K562 (cell line): ENCODE data around the gene CEP120. TPM values are rescaled to one million over a fixed set of nuclear protein-coding genes. Genes with fewer than 3 reads are reported as not detected.

Experiments
- CC2D1A ChIP-seq: fragments of 450-650 bp; IDR thresholded peaks from 2 replicates; pipeline ENCODE4 v1.6.1; 2017; ENCODE audit warnings: mild to moderate bottlenecking
- COPS2 ChIP-seq: fragments of 450-650 bp; conservative IDR thresholded peaks from 2 replicates; pipeline ENCODE4 v1.6.1; 2016; ENCODE audit warnings: mild to moderate bottlenecking, moderate library complexity
- DACH1 ChIP-seq: fragments of 450-650 bp; IDR thresholded peaks from 2 replicates; pipeline ENCODE4 v1.6.1; 2018; ENCODE audit not compliant: partially characterized antibody
- ETV6 ChIP-seq, 3 experiments: fragments of 150-350 bp in 1 of 3; sonication (generic) in 1 of 3; formaldehyde crosslinking in 1 of 3; IDR thresholded peaks; 2 replicates each; pipeline versions ENCODE4 v1.6.1 to v1.8.0; 2014 to 2022; ENCODE audit warnings: borderline replicate concordance in 2 of 3, low read depth in 2 of 3, antibody characterized with exemption in 1 of 3, low read length in 1 of 3, mild to moderate bottlenecking in 1 of 3, missing genetic modification reagents in 1 of 3
- HDAC3 ChIP-seq: fragments of 450-650 bp; IDR thresholded peaks from 2 replicates; pipeline ENCODE4 v1.6.1; 2018; ENCODE audit warnings: borderline replicate concordance, mild to moderate bottlenecking, moderate library complexity; ENCODE audit not compliant: partially characterized antibody
- KDM5B ChIP-seq: fragments of 200-600 bp; sonication (generic); IDR thresholded peaks from 2 replicates; pipeline ENCODE4 v1.6.1; 2012; ENCODE audit warnings: low read depth, mild to moderate bottlenecking, moderate library complexity, low read length, control low read depth, inconsistent platforms; ENCODE audit not compliant: insufficient replicate concordance
- MYNN ChIP-seq, 2 experiments: sonication (generic); formaldehyde crosslinking in 1 of 2; IDR thresholded peaks; 2 replicates each; pipeline versions ENCODE4 v1.5.0 to v1.6.1; 2016 to 2020; ENCODE audit warnings: antibody characterized with exemption in 1 of 2, missing genetic modification reagents in 1 of 2
- NEUROD1 ChIP-seq: fragments of 150-350 bp; IDR thresholded peaks from 2 replicates; pipeline ENCODE4 v1.6.1; 2014; ENCODE audit warnings: borderline replicate concordance, low read length, low read depth; ENCODE audit not compliant: partially characterized antibody
- NFATC3 ChIP-seq: fragments of 450-650 bp; IDR thresholded peaks from 2 replicates; pipeline ENCODE4 v1.6.1; 2017; ENCODE audit warnings: mild to moderate bottlenecking
- PBX2 ChIP-seq, 2 experiments: IDR thresholded peaks in 1 of 2; conservative IDR thresholded peaks in 1 of 2; 2 replicates each; pipeline ENCODE4 v1.6.1; 2016; ENCODE audit warnings: low read depth in 2 of 2, mild to moderate bottlenecking in 1 of 2, missing compliant biosample characterization in 1 of 2, missing genetic modification characterization in 1 of 2, moderate library complexity in 1 of 2
- RBM34 ChIP-seq: fragments of 200-400 bp; formaldehyde crosslinking; IDR thresholded peaks from 2 replicates; pipeline ENCODE4 v1.6.1; 2018; ENCODE audit warnings: low read length, borderline replicate concordance; ENCODE audit not compliant: insufficient read depth
- RHOXF2B ChIP-seq: fragments of 250-450 bp; sonication (Bioruptor Pico); conservative IDR thresholded peaks from 2 replicates; pipeline ENCODE4 v1.5.1; 2021
- XRCC3 ChIP-seq: fragments of 450-650 bp; IDR thresholded peaks from 2 replicates; pipeline ENCODE4 v1.6.1; 2017; ENCODE audit warnings: mild to moderate bottlenecking, moderate library complexity
- ZNF224 ChIP-seq: sonication (generic); formaldehyde crosslinking; IDR thresholded peaks from 2 replicates; pipeline ENCODE4 v1.8.0; 2022; ENCODE audit warnings: mild to moderate bottlenecking, missing genetic modification reagents
- ZNF431 ChIP-seq: sonication (generic); formaldehyde crosslinking; IDR thresholded peaks from 2 replicates; pipeline ENCODE4 v1.8.0; 2022; ENCODE audit warnings: mild to moderate bottlenecking, missing genetic modification reagents
- polyA plus RNA-seq, 8 experiments: library from polyadenylated mRNA; depleted of rRNA in 4 of 8; stranded (reverse) in 5 of 8; unstranded in 3 of 8; fragments of >200 nt; fragmentation: Nextera tagmentation in 2 of 8; fragmentation: Illumina TruSeq in 1 of 8; extraction: Ambion mirVana in 2 of 8; extraction: Trizol in 1 of 8; gene quantifications; 2 replicates each; pipeline versions ENCODE4 v1.2.1 to v1.2.3, GENCODE V29; 2011 to 2014; ENCODE audit warnings: inconsistent platforms in 1 of 8, missing spikeins in 1 of 8
- total RNA-seq, 7 experiments: library from RNA; depleted of rRNA in 6 of 7; stranded (reverse); fragments of >200 nt in 6 of 7; fragmentation: Illumina TruSeq in 2 of 7; extraction: Trizol in 2 of 7; gene quantifications; 2 replicates each; pipeline versions ENCODE4 v1.2.1 to v1.2.3, GENCODE V29; 2011 to 2021; ENCODE audit warnings: low replicate concordance in 1 of 7
- TF ChIP-seq, protein P1 (sequence below): sonication (generic); formaldehyde crosslinking; IDR thresholded peaks from 2 replicates; pipeline ENCODE4 v1.8.1; 2023; ENCODE audit warnings: mild to moderate bottlenecking, missing genetic modification reagents, moderate library complexity
- TF ChIP-seq, protein P2 (sequence below): fragments of 250-450 bp; sonication (Bioruptor Pico); IDR thresholded peaks from 2 replicates; pipeline ENCODE4 v1.6.1; 2021; ENCODE audit warnings: mild to moderate bottlenecking
- TF ChIP-seq, protein P3 (sequence below): fragments of 450-650 bp; formaldehyde crosslinking; IDR thresholded peaks from 2 replicates; pipeline ENCODE4 v1.4.0; 2020; ENCODE audit warnings: mild to moderate bottlenecking
- TF ChIP-seq, protein P4 (sequence below): fragments of 450-650 bp; IDR thresholded peaks from 2 replicates; pipeline ENCODE4 v1.6.1; 2016

CEP120 gene
- total and polyA plus RNA-seq, 9 of the 15 experiments (the other 6 are each of a cell fraction or from before 2014, with no cell fraction given), result 3.3 to 24.9 (median 14.4) TPM

DNA sequence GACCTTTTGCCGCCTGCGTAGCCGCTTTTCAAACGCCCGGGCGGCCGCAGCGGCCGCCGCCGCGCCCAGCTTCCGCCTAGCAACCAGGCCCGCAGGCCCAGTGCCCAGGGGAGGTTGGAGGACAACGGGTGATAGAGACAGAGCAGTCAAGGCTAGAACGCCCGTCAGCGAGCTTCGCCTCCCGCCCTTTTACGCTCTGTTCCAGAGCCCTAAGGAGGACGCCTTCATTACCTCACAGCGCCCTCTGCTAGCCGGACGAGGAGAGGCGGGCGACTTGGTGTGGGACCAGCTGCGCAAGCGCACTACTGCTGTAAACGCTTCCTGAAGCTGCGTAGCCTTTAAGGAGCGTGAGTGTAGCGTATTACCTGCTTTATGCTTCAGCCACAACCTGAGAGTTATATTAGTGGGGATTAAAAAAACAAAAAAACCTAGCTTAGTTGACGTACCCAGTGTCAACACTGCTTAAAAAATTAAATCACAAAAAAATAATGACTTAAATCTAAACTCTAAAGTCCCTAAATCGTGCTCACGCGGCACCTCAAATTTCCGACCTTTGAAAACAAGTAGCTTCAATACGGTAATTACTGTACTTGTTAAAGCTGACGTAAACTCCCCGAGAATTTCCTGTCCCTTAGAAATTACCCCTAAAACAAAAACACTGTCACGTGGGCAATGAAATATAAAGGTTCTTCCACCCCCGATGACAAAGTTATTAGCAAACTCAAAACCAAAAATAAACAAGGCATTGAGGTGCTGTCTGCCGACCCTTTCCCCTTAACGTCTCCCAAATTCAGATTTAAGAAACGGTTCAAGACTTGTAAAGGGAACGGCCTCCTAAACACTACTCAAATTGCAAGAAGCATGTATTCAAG is at the start of gene CEP120 (continued):
- no peak for TF ChIP-seq HDAC3
- no peak for TF ChIP-seq RHOXF2B (CRISPR knock-in tag)
- TF ChIP-seq, protein P1, sequence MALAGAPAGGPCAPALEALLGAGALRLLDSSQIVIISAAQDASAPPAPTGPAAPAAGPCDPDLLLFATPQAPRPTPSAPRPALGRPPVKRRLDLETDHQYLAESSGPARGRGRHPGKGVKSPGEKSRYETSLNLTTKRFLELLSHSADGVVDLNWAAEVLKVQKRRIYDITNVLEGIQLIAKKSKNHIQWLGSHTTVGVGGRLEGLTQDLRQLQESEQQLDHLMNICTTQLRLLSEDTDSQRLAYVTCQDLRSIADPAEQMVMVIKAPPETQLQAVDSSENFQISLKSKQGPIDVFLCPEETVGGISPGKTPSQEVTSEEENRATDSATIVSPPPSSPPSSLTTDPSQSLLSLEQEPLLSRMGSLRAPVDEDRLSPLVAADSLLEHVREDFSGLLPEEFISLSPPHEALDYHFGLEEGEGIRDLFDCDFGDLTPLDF (CRISPR knock-in tag), result peak; percentile 90
- TF ChIP-seq MYNN (IDR thresholded peaks at IDR 0.05), result peak; percentile 50; the same call in 1 of the 2 replicates
- TF ChIP-seq MYNN (CRISPR knock-in tag; IDR thresholded peaks at IDR 0.05), result no peak
- TF ChIP-seq CC2D1A, result peak; percentile 90
- TF ChIP-seq, protein P2, sequence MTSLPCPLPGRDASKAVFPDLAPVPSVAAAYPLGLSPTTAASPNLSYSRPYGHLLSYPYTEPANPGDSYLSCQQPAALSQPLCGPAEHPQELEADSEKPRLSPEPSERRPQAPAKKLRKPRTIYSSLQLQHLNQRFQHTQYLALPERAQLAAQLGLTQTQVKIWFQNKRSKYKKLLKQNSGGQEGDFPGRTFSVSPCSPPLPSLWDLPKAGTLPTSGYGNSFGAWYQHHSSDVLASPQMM, result no peak
- TF ChIP-seq, protein P3, sequence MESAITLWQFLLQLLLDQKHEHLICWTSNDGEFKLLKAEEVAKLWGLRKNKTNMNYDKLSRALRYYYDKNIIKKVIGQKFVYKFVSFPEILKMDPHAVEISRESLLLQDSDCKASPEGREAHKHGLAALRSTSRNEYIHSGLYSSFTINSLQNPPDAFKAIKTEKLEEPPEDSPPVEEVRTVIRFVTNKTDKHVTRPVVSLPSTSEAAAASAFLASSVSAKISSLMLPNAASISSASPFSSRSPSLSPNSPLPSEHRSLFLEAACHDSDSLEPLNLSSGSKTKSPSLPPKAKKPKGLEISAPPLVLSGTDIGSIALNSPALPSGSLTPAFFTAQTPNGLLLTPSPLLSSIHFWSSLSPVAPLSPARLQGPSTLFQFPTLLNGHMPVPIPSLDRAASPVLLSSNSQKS (CRISPR knock-in tag), result 0 out of 2 replicates have a peak, but pooled peaks have one; percentile 29
- no peak for TF ChIP-seq ZNF431 (CRISPR knock-in tag)
- TF ChIP-seq ZNF224 (CRISPR knock-in tag), result no peak
- TF ChIP-seq PBX2 (CRISPR knock-in tag; IDR thresholded peaks at IDR 0.05; ENCODE audit: low read depth), result no peak
- TF ChIP-seq PBX2 (tag; conservative IDR thresholded peaks at IDR 0.05; ENCODE audit: low read depth), result no peak
- TF ChIP-seq NEUROD1, result peak; percentile 61
- TF ChIP-seq XRCC3, result no peak
- TF ChIP-seq NFATC3, result no peak; the same call in 1 of the 2 replicates
- TF ChIP-seq KDM5B, result peak; percentile 96
- TF ChIP-seq, protein P4, sequence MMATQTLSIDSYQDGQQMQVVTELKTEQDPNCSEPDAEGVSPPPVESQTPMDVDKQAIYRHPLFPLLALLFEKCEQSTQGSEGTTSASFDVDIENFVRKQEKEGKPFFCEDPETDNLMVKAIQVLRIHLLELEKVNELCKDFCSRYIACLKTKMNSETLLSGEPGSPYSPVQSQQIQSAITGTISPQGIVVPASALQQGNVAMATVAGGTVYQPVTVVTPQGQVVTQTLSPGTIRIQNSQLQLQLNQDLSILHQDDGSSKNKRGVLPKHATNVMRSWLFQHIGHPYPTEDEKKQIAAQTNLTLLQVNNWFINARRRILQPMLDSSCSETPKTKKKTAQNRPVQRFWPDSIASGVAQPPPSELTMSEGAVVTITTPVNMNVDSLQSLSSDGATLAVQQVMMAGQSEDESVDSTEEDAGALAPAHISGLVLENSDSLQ, result peak; percentile 58
- TF ChIP-seq ETV6 (IDR thresholded peaks at IDR 0.05; ENCODE audit: borderline replicate concordance in 1 of 2, low read depth in 2 of 2, low read length in 1 of 2), result no peak
- no peak for TF ChIP-seq ETV6 (CRISPR knock-in tag; IDR thresholded peaks at IDR 0.05; ENCODE audit: borderline replicate concordance)
- TF ChIP-seq COPS2, result no peak
- no peak for TF ChIP-seq RBM34
- no peak for TF ChIP-seq DACH1
